Activated T-helper 1 cell treated with anti-CD3 and anti-CD28 coated beads, Interleukin-2, amount 50 U/mL, for 16 hours (primary cell): ENCODE results near the gene TMBIM4.
"Not testable (repeated sequence)": the region's sequence is repeated elsewhere in the genome, so short reads cannot be mapped to it uniquely, and the experiment has no call there.

Experiments
- DNase-seq, 2 donors: peaks; one replicate each; pipeline ENCODE4 v3.0.0-alpha.2; 2020; ENCODE audit warnings: low read depth in 1 of 2, low spot score in 1 of 2

Gene TMBIM4

DNA sequence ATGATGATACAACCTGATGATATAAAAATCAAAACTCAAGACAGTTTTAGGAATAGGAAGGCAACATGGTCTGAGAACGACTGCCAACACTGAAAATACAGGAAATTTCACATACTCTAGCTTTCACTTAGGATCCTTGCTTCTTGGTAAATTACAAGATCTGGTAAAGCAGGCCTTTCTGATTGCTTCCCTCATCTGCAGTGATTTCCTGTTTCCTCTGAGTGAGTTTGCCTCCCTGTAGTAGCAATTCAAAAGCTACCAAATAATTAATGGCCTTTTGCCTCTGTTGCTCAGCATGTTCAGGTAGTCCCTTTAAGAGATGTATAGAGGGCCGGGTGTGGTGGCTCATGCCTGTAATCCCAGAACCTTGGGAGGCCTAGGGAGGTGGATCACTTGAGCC is 17.2 kb upstream of the TMBIM4 start:
- no peak for DNase-seq

DNA sequence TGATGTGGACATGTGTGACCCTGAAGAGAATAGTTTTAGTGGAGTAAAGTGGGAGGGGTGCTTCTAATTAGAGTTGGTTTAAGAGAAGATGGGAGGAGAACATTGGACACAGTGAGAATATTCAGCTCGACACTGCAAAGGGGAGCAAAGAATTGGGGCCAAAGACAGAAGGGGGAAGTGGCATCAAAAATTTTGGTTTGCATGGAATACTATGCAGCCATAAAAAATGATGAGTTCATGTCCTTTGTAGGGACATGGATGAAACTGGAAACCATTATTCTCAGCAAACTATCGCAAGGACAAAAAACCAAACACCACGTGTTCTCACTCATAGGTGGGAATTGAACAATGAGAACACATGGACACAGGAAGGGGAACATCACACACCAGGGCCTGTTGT is 15.0 kb upstream of the TMBIM4 start:
- not testable (repeated sequence) for DNase-seq

DNA sequence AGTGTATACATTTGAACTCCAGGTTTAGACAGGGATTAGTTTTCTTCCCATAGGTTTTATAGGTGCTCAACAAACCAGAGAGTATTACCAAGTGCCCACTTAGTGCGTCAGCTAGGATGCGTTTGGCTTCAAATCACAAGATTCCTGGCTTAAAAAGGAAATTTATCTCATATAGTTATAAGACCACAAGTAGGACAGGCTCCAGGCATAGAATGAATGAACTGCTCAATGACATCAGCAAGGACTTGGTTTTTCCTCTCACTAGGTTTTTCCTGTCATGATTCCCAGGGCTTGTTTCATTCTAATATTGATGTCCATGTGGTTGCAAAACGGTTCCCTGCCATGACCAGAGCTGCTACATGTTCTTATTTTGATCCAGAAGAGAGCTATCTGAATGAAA is 13.2 kb upstream of the TMBIM4 start:
- no peak for DNase-seq

DNA sequence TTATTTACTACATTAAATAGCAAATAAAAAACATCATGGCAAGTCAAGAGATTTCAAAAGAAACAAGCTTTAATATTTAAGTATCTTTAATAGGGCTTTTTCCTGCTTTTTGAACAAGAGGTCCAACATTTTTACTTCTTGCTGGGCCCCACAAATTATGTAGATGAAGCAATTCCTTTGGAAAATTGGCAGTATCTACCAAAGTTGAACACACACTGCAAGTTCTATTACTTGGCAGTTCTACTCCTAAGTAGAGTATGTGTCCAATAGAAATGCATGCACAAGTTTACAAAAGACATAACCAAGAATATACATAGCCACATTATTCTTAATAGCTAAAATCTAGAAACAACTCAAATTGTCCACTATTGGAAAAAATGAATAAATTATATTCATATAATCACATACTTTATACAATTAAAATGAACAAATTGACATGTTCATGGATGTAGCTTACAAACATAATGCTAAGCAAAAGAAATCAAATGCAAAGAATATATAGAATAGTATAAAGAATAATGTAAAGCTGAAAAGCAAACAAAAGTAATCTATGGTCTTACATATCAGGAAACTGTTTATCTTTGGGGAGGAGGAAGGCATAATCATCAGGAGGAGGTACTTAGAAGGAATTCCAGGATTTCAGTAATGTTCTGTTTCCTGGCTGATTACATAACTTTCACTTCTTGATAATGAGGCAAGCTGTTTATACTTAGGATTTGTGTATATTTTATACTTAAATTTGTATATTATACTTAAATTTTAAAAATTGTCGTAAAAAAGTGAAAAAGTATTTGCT is 6.5 kb upstream of the TMBIM4 start:
- no peak for DNase-seq

DNA sequence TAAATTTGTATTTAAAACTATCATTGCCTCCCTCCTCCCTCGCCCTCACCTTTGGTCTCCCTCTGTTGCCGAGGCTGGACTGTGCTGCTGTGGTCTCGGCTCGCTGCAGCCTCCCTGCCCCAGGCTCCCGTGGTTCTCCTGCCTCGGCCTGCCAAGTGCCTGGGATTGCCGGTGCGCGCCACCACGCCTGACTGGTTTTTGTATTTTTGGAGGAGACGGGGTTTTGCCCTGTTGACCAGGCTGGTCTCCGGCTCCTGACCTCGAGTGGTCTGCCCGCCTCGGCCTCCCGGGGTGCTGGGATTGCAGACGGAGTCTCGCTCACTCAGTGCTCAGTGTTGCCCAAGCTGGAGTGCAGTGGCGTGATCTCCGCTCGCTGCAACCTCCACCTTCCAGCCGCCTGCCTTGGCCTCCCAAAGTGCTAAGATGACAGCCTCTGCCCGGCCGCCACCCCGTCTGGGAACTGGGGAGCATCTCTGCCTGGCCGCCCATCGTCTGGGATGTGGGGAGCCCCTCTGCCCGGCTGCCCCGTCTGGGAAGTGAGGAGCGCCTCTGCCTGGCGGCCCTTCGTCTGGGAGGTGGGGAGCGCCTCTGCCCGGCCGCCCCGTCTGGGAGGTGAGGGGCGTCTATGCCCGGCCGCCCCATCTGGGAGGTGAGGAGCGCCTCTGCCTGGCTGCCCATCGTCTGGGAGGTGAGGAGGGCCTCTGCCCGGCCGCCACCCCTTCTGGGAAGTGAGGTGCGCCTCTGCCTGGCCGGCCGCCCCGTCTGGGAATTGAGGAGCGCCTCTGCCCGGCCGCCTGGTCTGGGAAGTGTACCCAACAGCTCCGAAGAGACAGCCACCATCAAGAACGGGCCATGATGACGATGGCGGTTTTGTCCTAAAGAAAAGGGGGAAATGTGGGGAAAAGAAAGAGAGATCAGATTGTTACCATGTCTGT is 4.9 kb upstream of the TMBIM4 start:
- DNase-seq: not testable (repeated sequence)

DNA sequence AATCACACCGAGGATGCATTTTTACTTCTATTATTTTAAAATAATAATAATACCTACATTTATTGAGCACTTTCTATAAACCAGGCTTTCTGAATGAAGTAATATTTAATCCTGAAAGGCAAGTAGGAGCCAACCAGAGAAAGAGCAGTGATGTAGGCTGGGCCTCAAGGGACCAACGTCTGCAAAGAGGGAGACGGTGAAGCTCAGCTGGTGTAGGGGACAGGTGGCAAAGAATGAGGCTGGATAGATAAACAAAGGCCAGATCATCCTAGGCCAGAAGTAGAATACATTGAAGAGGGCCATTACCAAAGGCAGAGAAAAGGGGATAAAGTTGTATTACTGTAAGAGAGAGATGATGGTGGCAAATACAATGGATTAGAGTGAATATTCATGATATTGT is 810 bp upstream of the TMBIM4 start:
- no peak for DNase-seq

DNA sequence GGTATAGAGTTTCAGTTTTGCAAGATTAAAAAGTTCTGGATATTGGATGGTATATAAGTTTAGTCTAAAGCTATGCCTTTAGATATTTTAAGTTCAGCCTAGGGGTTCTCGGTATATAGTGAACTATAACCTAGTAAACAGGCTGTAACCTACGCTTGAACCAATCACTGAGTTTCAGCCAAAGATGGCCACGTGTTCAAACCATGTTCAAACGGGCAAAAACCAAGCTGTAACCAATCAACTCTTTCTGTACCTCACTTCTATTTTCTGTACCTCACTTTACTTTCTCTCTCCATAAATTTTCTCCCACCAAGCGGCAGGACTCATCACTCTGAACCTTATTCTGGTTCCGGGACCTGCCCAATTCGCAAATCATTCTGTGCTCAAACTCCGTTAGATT is 1.4 kb downstream of the TMBIM4 start:
- no peak for DNase-seq

DNA sequence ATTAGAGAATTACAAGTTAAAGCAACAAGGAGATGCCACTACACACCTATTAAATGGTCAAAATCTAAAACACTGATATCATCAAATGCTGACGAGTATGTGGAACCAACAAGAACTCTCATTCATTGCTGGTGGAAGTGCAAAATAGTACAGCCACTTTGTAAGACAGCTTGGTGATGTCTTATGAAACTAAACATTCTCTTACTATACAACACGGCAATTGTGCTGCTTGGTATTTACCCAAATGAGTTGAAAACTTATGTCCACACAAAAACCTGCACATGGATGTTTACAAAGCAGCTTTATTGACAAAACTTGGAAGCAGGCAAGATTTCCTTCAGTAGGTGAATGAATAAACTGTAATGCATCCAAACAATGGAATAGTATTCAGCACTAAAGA is 3.2 kb downstream of the TMBIM4 start:
- no peak for DNase-seq

DNA sequence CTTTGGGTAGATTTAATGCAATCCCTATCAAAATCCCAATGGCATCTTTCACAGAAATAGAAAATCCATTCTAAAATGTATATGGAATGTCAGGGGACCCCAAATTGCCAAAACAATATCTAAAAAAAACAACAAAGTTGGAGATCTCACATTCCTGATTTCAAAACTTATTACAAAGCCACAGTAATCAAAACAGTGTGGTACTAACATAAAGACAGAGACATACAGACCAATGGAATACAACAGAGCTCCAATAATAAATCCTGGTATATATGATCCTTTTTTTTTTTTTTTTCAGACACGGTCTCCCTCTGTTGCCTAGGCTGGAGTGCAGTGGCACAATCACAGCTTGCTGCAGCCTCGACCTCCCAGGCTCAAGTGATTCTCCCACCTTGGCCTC is 4.7 kb downstream of the TMBIM4 start:
- no peak for DNase-seq

DNA sequence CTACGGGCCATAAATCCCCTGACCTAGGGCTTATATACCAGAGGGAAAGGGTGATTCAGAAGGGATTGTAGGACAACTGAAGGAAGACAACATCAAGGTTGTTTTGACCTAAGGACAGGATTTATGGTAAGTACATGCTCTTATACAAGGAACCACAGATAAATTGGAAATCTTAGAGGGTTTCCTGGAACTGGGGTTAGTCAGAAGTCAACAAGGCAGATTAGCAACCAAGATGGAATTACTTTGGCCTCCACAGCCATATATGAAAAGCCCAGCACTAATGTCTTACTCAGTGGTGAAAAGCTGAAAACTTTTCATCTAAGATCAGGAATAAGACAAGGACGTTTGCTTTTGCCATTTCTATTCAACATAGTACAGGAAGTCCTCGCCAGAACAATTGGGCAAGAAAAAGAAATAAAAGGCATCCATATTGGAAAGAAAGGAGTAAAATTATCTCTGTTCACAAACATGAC is 5.4 kb downstream of the TMBIM4 start:
- no peak for DNase-seq

DNA sequence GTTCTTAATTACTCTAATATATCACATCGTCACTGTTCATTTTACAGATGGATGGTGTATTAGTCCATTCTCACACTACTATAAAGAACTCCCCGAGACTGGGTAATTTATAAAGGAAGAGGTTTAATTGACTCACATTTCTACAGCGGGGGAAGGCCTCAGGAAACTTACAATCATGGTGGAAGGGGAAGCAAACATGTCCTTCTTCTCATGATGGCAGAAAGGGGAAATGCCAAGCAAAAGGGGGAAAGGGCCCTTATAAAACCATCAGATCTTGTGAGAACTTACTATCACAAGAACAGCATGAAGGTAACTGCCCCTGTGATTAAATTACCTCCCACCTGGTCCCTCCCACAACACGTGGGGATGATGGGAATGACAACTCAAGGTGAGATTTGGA is 6.5 kb downstream of the TMBIM4 start:
- DNase-seq: no peak

DNA sequence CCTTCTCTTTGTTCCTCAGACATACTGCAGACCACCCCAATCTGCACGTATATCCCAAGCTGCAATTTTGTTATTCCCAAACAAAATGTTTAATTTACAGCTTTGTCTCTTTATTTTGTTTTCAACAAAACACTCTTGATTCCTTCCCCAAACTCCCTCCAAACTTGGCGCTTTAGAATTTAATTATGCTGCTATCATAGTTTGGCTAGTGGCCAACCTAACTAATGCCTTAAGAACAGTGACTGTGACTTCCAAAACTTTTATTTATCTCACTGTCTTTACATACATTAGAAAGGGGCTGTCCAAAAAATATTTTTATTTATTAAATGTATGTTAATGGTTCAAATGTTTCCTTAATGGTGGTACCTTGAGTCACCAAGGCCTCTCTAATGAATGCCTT is 7.1 kb downstream of the TMBIM4 start:
- DNase-seq: no peak

DNA sequence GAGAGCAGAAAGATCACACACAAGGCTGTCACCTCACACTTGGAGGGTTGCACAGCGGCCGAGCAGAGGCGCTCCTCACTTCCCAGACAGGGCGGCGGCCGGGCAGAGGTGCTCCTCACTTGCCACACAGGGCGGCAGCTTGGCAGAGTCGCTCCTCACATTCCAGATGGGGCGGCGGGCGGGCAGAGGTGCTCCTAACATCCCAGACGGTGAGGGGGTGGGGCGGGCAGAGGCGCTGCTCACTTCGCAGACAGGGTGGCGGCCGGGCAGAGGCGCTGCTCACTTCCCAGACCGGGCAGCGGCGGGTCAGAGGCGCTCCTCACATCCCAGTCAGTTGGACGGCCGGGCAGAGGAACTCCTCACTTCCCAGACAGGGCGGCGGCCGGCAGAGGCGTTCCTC is 9.1 kb downstream of the TMBIM4 start:
- DNase-seq: no peak

DNA sequence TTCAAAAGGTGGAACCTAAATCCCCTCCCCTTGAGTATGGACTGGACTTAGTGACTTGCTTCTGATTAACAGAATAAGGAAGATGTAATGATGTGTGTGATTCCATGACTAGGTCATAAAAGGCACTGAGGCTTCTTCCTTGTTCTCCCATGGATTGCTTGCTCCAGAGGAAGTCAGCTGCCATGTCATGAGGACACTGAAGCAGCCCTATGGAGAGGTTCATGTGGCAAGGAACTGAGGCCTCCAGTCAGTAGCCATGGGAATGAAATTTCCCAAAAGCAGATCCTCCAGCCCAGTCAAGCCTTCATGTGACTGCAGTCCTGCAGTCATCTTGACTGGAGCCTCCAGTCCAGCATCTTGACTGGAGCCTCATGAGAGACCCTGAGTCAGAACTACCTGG is 10.7 kb downstream of the TMBIM4 start:
- no peak for DNase-seq

DNA sequence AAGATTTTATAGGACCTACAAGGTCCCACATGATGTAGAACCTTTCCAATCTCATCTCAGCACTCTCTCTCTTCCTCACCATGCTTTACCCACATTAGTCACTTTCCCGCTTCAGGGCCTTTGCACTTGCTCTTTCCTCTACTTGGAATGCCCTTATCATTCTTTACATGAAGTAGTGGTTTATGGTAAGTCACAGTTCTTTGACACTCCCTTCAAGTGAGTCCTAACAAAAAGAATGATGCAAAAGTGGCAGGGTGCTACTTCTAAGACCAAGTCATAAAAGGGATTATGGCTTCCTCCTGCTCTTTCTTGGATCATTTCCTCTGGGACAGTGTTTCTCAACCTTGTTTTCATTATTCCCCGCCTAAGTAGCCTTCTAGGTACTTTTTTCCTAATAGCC is 13.1 kb downstream of the TMBIM4 start:
- no peak for DNase-seq

DNA sequence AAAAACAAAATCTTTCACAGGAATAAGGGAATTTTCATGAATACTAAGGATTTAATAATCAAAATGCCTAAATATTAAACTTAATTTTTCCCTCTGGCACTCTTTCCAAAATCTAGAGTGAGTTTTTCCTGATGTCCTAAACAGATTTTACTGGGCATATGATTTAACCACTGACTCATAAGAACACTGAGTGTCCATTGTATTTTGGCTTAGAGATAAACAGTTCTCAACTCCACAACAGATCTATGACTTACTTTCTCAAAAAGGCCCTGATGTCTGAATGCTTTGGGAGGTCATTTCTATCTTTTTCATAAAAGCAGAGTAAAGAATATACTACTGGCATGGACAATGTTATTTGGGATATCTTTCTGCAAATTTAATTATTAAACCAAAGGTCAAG is 15.0 kb downstream of the TMBIM4 start:
- DNase-seq: no peak

DNA sequence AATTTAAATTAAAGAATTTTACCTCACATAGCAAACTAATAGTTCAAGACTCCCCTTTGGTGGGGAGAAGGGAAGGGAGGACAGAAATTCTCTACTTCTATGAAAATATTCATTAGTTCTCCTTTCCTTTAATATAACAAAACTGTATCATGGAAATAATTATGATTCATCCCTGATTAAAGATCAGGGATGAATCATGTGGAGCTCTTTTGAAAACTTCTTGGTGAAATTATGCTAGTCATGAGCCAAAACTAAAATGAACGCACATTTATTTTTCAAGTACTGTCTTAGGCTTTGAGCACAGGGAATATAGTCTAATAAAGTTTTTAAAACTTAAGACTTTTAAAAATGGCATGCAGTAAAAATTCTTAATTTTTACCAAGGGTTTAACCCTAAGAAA is 17.1 kb downstream of the TMBIM4 start:
- no peak for DNase-seq

DNA sequence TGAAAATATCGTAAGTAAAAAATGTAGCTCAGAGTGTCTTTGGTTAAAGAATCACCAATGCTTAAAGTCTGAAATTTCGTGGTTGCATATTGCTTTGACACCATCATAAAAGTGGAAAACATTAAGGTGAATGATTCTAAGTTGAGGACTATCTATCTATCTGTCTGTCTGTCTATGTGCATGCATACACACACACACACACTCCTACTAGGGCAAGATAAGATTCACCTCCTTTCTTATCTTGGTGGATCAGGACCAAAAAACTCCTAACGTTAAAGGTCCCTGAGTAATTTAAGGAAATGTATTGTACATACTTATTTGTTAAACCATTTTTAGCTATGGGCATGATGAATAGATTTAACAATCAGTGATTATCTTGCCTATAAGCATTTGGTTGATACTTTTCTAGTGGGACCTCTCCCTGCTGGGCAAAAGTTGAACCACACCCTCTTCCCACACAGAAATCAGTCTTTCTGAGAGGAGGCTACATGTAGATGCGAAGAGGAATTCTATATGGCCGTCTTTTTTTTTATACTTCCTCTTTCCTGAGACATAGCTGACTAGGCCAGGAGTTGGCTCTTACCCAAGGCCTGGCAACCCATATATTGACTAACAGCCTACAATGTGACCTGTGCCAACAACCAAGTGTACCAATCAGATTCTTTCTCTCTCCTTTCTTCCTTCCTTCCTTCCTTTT is 19.9 kb downstream of the TMBIM4 start:
- no peak for DNase-seq

DNA sequence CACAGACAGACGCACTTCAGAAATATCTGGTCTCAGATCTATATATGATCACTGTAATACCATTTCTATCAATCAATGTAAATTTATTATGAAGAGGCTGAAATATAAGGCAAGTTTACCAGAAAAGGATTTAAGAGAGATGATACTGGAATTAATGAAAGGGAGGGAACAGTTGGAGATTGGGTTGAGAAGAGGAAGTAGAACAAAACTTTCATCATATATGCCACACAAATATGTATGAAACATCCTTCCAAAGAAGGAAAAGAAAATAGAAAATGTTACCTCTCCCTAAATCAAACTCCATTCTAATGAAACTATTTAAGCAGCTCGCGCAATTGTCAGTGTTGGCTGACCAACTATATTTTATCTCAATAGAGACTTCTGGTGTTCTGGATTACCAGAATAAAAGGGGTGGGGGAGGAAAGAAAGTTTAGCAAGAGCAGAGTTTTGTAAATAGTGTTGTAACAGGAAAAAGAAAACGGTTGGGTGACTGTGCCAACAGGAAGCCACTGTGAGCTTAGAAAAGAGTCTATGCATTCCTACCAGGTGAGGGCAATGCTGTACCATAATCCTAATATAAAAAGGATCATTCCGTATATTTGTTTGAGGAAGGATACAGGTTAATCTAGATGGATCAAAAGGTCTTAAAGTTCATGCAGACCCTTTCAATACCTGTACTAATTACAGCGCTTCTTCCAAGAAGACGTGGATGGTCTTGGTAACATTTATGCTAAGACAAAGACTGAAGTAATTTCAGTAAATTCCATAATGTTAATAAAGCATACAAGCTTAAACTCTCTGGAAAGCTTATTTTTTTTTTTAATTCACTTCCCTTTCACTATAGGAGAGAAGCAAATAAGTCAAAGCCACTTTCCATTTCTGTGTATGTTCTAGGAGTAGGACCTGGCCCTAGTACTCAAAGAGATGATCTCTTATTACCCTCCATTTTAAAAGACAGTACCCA is 24.7 kb downstream of the TMBIM4 start:
- no peak for DNase-seq

DNA sequence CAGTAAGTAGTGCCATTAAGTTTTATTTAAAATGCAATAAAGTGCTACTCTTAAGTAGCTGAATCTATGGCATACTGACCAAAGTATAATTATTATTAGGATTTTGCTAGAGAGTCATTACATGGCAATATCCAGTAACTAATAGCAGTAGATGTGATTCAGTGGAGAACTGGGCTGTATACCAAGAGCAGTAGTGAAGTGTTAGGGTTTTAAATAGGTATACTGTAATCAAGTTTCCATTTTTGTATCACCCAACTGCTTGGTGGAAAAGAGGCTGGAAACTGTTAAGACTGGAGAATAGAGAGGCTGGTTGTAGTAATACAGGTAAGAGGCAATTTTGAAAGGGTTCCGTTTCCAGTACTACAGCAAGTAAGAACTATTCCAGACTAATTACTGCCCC is 25.9 kb downstream of the TMBIM4 start:
- no peak for DNase-seq

DNA sequence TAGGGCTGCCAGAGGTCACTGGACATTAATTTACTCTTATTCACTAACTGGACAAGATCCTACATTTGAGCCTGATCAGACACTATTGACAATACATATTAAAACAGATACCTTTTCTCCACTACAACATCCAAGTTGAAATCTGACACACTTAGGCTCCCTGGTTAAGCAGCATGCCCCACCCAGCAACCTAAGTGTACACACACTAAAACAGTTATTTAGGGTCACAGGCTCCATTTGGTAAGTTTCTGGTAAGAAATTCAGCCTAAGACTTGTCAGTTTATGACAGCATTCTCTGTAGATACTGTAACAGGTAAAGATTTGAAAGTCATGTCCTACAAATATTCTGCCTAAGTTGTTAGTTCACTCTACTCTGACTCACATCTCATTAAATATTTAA is 27.0 kb downstream of the TMBIM4 start:
- no peak for DNase-seq
